Ishikawa (cell line): ENCODE data around the gene CCNE1.
A peak's percentile ranks its signal among the peaks of the same experiment; 100 is the strongest.

Source experiments
- CREB1 ChIP-seq: IDR thresholded peaks from 2 replicates; pipeline ENCODE4 v1.6.1; 2012; ENCODE audit warnings: low read depth
- EGR1 ChIP-seq: IDR thresholded peaks from 2 replicates; pipeline ENCODE4 v1.6.1; 2012
- FOXM1 ChIP-seq: IDR thresholded peaks from 2 replicates; pipeline ENCODE4 v1.6.1; 2012; ENCODE audit warnings: low read depth, borderline replicate concordance
- RAD21 ChIP-seq: IDR thresholded peaks from 2 replicates; pipeline ENCODE4 v1.6.1; 2012; ENCODE audit warnings: low read depth
- TAF1 ChIP-seq: IDR thresholded peaks from 2 replicates; pipeline ENCODE4 v1.6.1; 2012; ENCODE audit warnings: low read depth, mild to moderate bottlenecking
- USF1 ChIP-seq: IDR thresholded peaks from 2 replicates; pipeline ENCODE4 v1.6.1; 2012
- ZBTB7A ChIP-seq: IDR thresholded peaks from 2 replicates; pipeline ENCODE4 v1.6.1; 2012; ENCODE audit warnings: low read depth
- TF ChIP-seq, protein P1 (sequence below): IDR thresholded peaks from 2 replicates; pipeline ENCODE4 v1.6.1; 2012; ENCODE audit warnings: low read depth, mild to moderate bottlenecking

CCNE1 gene

GRCh38 chr19:29871143-29871542 lies 59.4 kb downstream of the CCNE1 start:
- TF ChIP-seq, protein P1, sequence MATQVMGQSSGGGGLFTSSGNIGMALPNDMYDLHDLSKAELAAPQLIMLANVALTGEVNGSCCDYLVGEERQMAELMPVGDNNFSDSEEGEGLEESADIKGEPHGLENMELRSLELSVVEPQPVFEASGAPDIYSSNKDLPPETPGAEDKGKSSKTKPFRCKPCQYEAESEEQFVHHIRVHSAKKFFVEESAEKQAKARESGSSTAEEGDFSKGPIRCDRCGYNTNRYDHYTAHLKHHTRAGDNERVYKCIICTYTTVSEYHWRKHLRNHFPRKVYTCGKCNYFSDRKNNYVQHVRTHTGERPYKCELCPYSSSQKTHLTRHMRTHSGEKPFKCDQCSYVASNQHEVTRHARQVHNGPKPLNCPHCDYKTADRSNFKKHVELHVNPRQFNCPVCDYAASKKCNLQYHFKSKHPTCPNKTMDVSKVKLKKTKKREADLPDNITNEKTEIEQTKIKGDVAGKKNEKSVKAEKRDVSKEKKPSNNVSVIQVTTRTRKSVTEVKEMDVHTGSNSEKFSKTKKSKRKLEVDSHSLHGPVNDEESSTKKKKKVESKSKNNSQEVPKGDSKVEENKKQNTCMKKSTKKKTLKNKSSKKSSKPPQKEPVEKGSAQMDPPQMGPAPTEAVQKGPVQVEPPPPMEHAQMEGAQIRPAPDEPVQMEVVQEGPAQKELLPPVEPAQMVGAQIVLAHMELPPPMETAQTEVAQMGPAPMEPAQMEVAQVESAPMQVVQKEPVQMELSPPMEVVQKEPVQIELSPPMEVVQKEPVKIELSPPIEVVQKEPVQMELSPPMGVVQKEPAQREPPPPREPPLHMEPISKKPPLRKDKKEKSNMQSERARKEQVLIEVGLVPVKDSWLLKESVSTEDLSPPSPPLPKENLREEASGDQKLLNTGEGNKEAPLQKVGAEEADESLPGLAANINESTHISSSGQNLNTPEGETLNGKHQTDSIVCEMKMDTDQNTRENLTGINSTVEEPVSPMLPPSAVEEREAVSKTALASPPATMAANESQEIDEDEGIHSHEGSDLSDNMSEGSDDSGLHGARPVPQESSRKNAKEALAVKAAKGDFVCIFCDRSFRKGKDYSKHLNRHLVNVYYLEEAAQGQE, result no peak
- TF ChIP-seq ZBTB7A (no peak), EGR1 (no peak), USF1 (no peak)

DNA sequence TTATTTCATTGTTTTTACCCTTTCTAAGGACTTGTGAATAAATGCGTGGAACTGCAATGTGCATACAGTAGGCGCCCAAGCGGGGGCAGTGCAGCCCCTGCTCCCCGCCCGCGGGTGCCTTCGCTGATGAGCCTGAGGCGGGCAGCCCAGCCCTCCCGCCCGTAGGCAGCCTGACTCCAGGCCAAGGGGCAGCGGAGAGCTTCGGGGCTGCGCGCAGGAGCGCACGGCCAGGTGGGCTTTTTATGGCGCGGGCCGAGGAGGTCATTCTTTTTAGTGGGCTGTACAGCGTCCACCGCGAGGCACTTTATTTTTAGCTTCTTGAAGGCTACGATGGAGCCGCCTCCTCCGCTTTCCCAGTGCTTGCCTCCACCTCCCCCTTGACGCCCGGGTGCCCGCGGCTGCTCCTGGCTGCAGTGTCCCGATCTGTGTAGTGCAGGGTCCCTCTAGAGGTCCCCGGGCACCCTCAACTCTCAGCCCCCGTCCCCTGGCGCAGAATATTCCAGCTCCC lies 60.5 kb downstream of the CCNE1 start:
- TF ChIP-seq USF1, result no peak
- TF ChIP-seq RAD21, result no peak
- no peak for TF ChIP-seq TAF1
- no peak for TF ChIP-seq FOXM1
- no peak for TF ChIP-seq ZBTB7A
- TF ChIP-seq CREB1, result no peak

- TF ChIP-seq RAD21, result peak; percentile 79
- TF ChIP-seq EGR1, result 0 out of 2 replicates have a peak, but pooled peaks have one; percentile 14
- TF ChIP-seq ZBTB7A, result peak; percentile 94
- TF ChIP-seq USF1, result no peak
- TF ChIP-seq CREB1, result no peak
Observed at GRCh38 chr19:29873024-29873800, 61.4 kb downstream of the CCNE1 start.
